Fibroblast of the aortic adventitia (primary cell): ENCODE measurements around the gene PHKA2. TPM values are rescaled to one million over a fixed set of nuclear protein-coding genes. Genes with fewer than 3 reads are reported as not detected.

ENCODE experiments used
- DNase-seq: peaks from one replicate; pipeline ENCODE4 v3.0.0-alpha.2; 2010; ENCODE audit warnings: low read depth
- H3K4me3 ChIP-seq: 2 replicates; pipeline ENCODE4 v1.5.1; 2011; ENCODE audit warnings: low read depth, mild to moderate bottlenecking, control low read depth, low read length, moderate library complexity
- CTCF ChIP-seq: IDR thresholded peaks from 2 replicates; pipeline ENCODE4 v1.5.1; 2011; ENCODE audit warnings: mild to moderate bottlenecking, low read length, control low read depth, inconsistent platforms; ENCODE audit not compliant: insufficient read depth
- total RNA-seq: library from RNA; depleted of rRNA; stranded (reverse); fragments of >200 nt; gene quantifications from 2 replicates; pipeline ENCODE4 v1.2.3, GENCODE V29; 2012; ENCODE audit warnings: low replicate concordance

The PHKA2 gene
- total RNA-seq, 1 donor = 9.2 TPM

- no peak for DNase-seq
- H3K4me3 ChIP-seq = no peak overlapping the region
- TF ChIP-seq CTCF = no peak
Measured at GRCh38 chrX:18894156-18894555, 89.8 kb downstream of the PHKA2 start.

GRCh38 chrX:18893536-18893935 lies 90.4 kb downstream of the PHKA2 start:
- H3K4me3 ChIP-seq = no peak overlapping the region
- DNase-seq = no peak
- TF ChIP-seq CTCF = no peak

GRCh38 chrX:18892899-18893298 lies 91.0 kb downstream of the PHKA2 start:
- H3K4me3 ChIP-seq = no peak overlapping the region
- no peak for TF ChIP-seq CTCF
- DNase-seq = no peak

GRCh38 chrX:18891548-18891945 lies 92.4 kb downstream of the PHKA2 start:
- no peak for TF ChIP-seq CTCF
- no peak overlapping the region for H3K4me3 ChIP-seq
- DNase-seq = no peak

GRCh38 chrX:18890724-18891547 lies 93.0 kb downstream of the PHKA2 start:
- no peak for DNase-seq
- no peak for TF ChIP-seq CTCF

GRCh38 chrX:18890049-18890381 lies 93.9 kb downstream of the PHKA2 start:
- no peak for DNase-seq
- no peak for TF ChIP-seq CTCF
- H3K4me3 ChIP-seq = no peak overlapping the region

More at GRCh38 chrX:18890724-18891547, 93.0 kb downstream of the PHKA2 start:
- no peak overlapping the region for H3K4me3 ChIP-seq
